HG03066 (cell line): ENCODE results near the gene HPSE2.
"Not testable (repeated sequence)": the region's sequence is repeated elsewhere in the genome, so short reads cannot be mapped to it uniquely, and the experiment has no call there.

ENCODE experiments used
- ATAC-seq: cut with Tn5 transposase; IDR thresholded peaks from one replicate; pipeline ENCODE4 v1.9.1; 2021; ENCODE audit warnings: low read depth; ENCODE audit not compliant: unreplicated experiment

The HPSE2 gene

GRCh38 chr10:99010286-99010685 is 225.4 kb downstream of the HPSE2 start:
- ATAC-seq = no peak

GRCh38 chr10:99008054-99008453 is 227.6 kb downstream of the HPSE2 start:
- no peak for ATAC-seq

GRCh38 chr10:99007457-99007856 is 228.2 kb downstream of the HPSE2 start:
- ATAC-seq = no peak

- ATAC-seq = no peak
Observed at GRCh38 chr10:99005254-99005653, 230.4 kb downstream of the HPSE2 start.

- ATAC-seq = no peak
Observed at GRCh38 chr10:99004738-99005137, 230.9 kb downstream of the HPSE2 start.

- ATAC-seq = no peak
Observed at GRCh38 chr10:99002392-99002791, 233.3 kb downstream of the HPSE2 start.

GRCh38 chr10:98997596-98997995 is 238.1 kb downstream of the HPSE2 start:
- ATAC-seq = no peak

- ATAC-seq = no peak
Observed at GRCh38 chr10:98994030-98994429, 241.6 kb downstream of the HPSE2 start.

- ATAC-seq = not testable (repeated sequence)
Observed at GRCh38 chr10:98983751-98984150, 251.9 kb downstream of the HPSE2 start.

- ATAC-seq = no peak
Observed at GRCh38 chr10:98980353-98980752, 255.3 kb downstream of the HPSE2 start.

GRCh38 chr10:98971464-98971863 is 264.2 kb downstream of the HPSE2 start:
- ATAC-seq = no peak

- no peak for ATAC-seq
Observed at GRCh38 chr10:98967601-98968000, 268.1 kb downstream of the HPSE2 start.

GRCh38 chr10:98963608-98964007 is 272.0 kb downstream of the HPSE2 start:
- no peak for ATAC-seq

GRCh38 chr10:98959379-98959778 is 276.3 kb downstream of the HPSE2 start:
- ATAC-seq = no peak

GRCh38 chr10:98957801-98958200 is 277.9 kb downstream of the HPSE2 start:
- no peak for ATAC-seq

GRCh38 chr10:98956576-98957260 is 278.9 kb downstream of the HPSE2 start:
- ATAC-seq = no peak

GRCh38 chr10:98953251-98953650 is 282.4 kb downstream of the HPSE2 start:
- ATAC-seq = no peak

GRCh38 chr10:98951269-98952000 is 284.2 kb downstream of the HPSE2 start:
- no peak for ATAC-seq

GRCh38 chr10:98950106-98950505 is 285.5 kb downstream of the HPSE2 start:
- no peak for ATAC-seq

- ATAC-seq = no peak
Observed at GRCh38 chr10:98949306-98949705, 286.3 kb downstream of the HPSE2 start.

- ATAC-seq = no peak
Observed at GRCh38 chr10:98943681-98944080, 292.0 kb downstream of the HPSE2 start.

GRCh38 chr10:98929709-98930108 is 305.9 kb downstream of the HPSE2 start:
- ATAC-seq = no peak
